GM10847 (cell line): ENCODE measurements around the gene JKAMP.

Experiments
- POLR2A ChIP-seq: IDR thresholded peaks from 2 replicates; pipeline ENCODE4 v1.6.1; 2011; ENCODE audit not compliant: insufficient read length; ENCODE audit errors: extremely low read depth

Gene JKAMP

DNA sequence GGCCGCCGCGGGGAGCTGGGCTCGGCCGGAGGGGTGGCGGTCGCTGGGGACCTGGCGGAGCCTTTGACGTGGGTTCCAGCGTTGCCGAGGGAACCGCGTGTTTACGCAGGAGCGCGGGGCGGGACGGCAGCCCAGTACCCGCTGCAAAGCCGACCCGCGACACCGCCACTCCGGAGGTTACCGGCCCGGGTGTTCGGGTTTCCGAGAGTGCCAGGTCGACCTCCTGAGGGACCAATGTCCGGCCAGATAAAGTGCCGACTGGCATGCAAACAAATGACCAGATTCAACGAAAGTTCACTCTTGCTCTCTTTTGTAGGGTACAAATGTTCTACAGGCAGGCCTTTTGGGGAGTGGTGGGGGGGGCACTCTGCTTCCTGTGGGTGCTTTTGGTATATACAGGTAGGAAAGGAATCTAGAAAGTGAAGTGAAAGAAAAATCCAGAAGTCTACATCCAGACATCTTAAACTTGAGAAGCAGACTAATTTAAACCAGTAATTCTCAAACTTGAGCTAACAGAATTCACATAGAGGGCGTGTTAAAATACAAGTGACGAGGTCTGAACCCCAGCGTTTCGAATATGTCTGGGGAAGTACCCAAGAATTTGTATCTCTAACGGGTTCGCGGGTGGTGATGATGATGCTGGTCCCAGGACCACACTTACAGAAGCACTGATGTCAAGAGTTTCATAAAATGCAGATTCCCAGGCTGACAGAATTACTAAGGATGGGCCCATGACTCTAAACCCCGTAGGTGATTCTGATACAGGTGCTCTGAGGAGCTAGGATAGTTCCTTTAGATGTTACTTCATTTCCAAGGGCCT, 18.8 kb upstream of the JKAMP start, which contains the start of gene GPR135:
GPR135 (minus strand) TSS at position 65 of the 820 bp plus-strand sequence. CDS start 154 bp downstream, outside the sequence.
- TF ChIP-seq POLR2A = no peak

DNA sequence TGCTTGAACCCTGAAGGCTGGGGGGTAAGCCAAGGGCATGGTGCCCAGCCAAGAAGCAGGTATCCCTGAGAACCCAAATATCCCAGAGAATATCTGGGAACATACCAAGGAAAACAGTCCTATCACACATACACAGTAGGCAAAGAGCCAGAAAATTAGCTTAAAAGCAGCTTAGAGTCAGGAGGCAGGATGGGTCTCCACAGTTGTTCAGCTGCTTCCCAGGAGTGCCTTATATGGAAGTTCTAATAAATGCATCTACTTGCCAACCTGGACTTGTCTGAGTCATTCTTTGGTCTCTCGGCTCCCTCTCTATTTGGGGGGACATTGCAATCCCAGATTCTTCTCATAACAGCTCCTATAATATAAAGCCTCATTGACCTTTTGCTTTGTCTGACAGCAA, 10.1 kb upstream of the JKAMP start:
- no peak for TF ChIP-seq POLR2A

- TF ChIP-seq POLR2A = no peak
Measured at GRCh38 chr14:59475709-59476108, 8.6 kb upstream of the JKAMP start.

GRCh38 chr14:59478540-59478939, 5.8 kb upstream of the JKAMP start:
- TF ChIP-seq POLR2A = no peak

- no peak for TF ChIP-seq POLR2A
Measured at GRCh38 chr14:59480166-59480565, 4.2 kb upstream of the JKAMP start.

- no peak for TF ChIP-seq POLR2A
Measured at GRCh38 chr14:59481407-59481806, 2.9 kb upstream of the JKAMP start.

DNA sequence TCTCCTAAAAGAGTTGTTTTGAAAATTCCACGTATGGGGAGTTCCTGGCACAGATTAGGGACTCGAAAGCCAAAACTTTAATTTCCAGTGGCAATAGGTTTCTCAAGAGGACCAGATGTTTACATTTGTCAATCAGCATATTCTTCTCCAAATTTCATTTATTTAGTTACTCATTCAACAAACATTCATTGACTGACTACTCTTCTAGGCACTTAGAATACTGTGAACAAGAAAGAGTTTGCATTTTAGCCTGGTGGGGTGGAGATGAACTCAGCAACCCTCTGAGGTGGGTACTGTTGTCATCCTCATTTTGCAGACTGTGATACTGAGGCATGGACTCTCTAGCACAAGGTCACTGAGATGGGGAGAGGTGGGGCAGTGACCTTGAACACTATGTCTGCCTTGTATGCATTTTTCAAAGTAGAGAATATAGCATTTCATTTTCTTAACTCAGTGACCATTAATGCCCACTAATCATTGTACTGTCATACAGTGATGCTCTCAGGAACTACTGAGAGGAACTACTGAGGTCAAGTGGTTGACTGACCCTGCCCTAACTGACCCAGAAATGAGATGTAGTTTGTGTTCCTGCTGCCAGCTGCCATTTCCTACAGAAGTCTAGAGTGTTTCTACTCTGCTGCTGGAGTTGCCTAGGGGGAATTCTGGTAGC, 2.3 kb upstream of the JKAMP start:
- TF ChIP-seq POLR2A = no peak

- TF ChIP-seq POLR2A = no peak
Measured at GRCh38 chr14:59482541-59483331, 1.6 kb upstream of the JKAMP start.

DNA sequence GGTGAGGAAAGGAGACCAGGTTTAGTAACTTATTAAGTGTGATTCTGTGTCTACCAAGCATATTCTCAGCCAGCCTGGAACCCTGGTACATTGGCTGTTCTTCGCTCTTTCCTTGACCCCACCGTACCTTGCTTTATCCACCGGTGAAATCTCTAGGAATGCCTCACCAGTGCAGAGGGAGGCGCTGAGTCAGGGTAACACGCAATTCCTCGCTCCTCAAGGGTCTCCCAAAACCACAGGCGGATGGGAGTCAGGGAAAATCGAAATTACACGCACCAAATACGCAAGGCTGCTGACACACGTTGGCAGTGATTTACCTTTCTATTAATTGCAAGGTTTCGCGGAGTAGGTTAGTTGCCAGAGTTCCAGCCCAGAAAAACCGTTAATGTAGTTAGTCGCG, 954 bp upstream of the JKAMP start:
- no peak for TF ChIP-seq POLR2A

DNA sequence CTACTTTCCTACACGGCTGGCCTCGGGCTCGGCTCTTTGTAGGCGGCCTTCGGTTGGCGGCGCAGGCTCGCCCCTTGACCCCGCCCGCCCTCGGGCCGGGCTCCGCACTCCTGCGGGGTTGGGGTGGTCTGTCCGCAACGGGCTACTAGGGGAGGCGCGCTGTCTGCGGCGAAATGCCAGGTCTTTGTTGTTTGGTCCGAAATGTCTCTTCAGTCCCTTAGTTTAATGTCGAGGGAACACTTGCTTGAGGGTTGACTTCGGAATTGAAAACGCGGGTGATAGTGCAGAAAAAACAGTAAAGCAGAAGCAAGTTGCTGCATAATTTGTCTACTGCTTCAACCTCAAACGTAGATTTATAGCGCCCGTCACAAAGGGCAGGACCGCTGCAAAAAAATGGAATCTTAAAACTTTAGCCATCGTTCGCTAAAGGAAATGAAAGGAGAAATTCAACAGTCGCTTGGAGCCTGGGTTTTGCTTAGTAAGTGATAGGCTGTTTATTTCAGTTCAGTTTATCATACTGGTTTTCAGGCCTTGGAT, 390 bp downstream of the JKAMP start:
- no peak for TF ChIP-seq POLR2A

DNA sequence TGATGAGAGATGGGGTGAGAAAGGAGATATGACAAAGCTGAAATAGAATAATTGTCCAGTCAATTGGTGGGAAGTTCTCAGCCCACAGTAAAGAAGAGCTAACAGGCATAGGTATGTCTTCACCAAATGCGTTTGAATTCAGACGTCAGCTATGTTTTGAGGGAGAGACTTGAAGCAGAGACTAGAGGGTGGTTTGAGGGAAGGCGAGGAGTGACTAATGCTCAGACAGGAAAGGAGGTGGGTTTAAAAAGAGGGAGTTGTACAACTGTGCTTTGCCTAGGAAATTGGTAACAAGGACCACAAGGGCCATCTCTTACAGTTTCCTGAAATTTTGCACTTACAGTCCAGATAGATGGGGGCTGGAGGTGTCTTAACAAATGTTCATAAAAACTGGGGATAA, 6.4 kb downstream of the JKAMP start:
- TF ChIP-seq POLR2A = no peak

DNA sequence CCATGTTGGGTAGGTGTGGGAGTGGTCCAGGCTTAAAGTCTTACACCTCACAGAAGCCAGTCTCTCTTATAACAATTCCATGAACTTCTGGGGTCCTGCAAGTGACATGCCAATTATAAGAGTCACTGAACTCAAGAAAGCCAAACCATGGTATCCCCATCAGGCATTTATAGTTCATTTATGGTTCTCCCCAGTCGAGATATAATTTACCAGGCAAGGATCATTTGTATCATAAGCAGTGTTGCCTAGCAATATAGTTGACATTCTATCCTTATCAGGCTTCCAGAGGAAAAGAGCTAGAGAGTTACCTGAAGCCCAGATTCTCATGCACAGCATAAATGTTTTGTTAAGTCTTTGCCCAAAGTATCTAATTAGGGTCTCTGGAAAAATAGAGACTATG, 8.1 kb downstream of the JKAMP start:
- TF ChIP-seq POLR2A = no peak

DNA sequence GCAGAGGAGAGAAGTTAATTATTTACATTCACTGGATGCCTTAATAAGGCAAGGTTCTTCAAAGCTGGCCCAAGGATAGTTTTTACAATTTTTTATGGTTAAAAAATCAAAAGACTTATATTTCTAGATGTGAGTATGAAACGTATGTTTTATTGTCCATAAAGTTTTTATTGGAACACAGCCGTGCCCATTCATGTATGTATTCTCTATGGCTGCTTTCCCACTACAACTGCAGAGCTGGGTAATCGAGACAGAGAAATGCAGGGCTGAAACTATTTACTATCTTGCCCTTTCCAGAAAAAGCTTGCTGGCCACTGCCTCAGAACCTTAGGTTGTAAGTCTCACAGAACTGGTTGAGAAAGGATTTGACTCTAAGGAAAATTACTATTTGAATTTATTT, 16.4 kb downstream of the JKAMP start:
- no peak for TF ChIP-seq POLR2A

GRCh38 chr14:59503256-59503655, 18.9 kb downstream of the JKAMP start:
- TF ChIP-seq POLR2A = no peak

DNA sequence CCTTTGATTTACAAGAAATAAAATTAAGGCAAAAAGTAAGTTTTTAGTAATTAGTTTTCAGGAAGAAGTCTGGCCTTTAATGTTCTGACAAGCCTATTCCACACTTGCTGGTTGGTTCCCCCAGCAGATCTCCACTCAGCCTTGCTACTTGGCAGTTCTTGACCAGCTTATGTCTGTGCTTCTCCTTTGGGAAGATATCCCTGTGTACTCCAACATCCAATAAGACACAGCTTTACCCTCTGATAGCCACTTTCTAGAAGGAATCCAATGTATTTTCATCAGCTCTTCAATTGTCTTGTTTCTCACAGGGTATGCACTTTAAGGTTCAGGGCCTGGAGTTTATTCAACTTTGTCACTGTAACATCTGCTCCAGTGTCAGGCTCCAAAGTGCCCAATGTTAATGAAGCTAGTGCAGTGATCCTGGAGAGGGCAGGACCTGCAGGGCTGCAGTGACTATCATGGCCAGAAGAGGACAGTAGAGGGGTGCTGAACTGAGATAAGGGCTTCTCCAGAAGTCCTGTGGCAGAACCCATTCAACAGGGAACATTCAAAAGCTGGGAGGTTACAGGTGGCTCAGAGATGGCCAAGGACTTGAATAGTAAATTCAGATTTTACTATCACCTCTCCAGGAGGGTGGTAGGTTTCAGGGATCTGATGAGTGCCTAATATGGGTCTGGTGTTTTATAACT, 22.9 kb downstream of the JKAMP start:
- no peak for TF ChIP-seq POLR2A
